ENCODE results near the gene ZNF445. TPM values are rescaled to one million over a fixed set of nuclear protein-coding genes. Genes with fewer than 3 reads are reported as not detected.

The ZNF445 gene
- total and polyA plus RNA-seq, 2 donors (not counting 3 experiments of a cell fraction or from before 2014, with no cell fraction given): 2.3 to 17.8 TPM

DNA sequence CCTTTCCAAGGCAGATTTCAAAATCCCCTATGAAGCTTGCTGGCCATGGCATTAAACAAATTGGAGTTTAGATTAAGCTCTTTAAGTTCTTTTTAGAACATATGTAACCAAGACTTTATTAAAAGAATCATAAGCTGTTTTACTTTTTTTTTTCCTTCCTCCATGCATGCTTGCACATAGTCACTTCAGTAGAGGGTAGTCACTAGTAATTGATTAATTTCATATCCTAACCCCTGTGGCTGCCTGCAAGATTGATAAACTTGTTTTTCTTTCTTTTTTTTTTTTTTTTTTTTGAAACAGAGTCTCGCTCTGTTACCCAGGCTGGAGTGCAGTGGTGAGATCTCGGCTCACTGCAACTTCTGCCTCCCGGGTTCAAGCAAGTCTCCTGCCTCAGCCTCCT, 44.3 kb upstream of the ZNF445 start:
- no peak for FAIRE-seq
- Histone ChIP-seq H3K4me2 (ENCODE audit: insufficient read depth, low read length) (no peak overlapping the region), H3K4me1 (ENCODE audit: control insufficient read depth, extremely low read depth, insufficient read depth, low read length) (no peaks in the 10 kb centered on the region), H3K9me3 (replicated peaks; ENCODE audit: control insufficient read depth, insufficient read depth, low read length) (no peaks in the 10 kb centered on the region), H3K27me3 (ENCODE audit: control insufficient read depth in 2 of 2, insufficient read depth in 2 of 2, low read length in 2 of 2) (peaks cover 2% of the 10 kb centered on the region in 2 experiments), H3K27ac (ENCODE audit: insufficient read depth, low read depth, low read length) (no peak overlapping the region), H3K9me1 (replicated peaks; ENCODE audit: control insufficient read depth, extremely low read depth, insufficient read depth, low read length) (no peaks in the 10 kb centered on the region), H3K4me3 (replicated peaks in 1 of 3; ENCODE audit: insufficient read depth in 1 of 3, low read depth in 1 of 3, low read length in 3 of 3) (no peak overlapping the region), H4K20me1 (replicated peaks; ENCODE audit: control insufficient read depth, extremely low read depth, insufficient read depth, low read length) (no peaks in the 10 kb centered on the region), H3K79me2 (ENCODE audit: control insufficient read depth, insufficient read depth, low read length) (no peaks in the 10 kb centered on the region), H3K36me3 (ENCODE audit: control insufficient read depth in 2 of 2, extremely low read depth in 1 of 2, insufficient read depth in 2 of 2, low read length in 2 of 2) (no peaks in the 10 kb centered on the region), H3K9ac (replicated peaks; ENCODE audit: extremely low read depth, insufficient read depth, low read length) (no peak overlapping the region), H2AFZ (ENCODE audit: low read depth, low read length) (no peak overlapping the region)
- BruUV-seq (replicated peaks): no TSS peak
- ChIA-PET CTCF (interaction anchor here (2.0 kb wide), 1 partner anchor 11 kb away, joined by 6 read pairs; no protein-coding TSS in a partner anchor), POLR2A (interaction anchor here (0.7 kb wide), 1 partner anchor 166 kb away, joined by 3 read pairs; no protein-coding TSS in a partner anchor)
- no peak for DNase-seq (ENCODE audit: low read depth, low spot score)
- TF ChIP-seq EZH2 (IDR thresholded peaks at IDR 0.05; ENCODE audit: borderline replicate concordance, low read depth, low read length, severe bottlenecking): no peak
- no peak for TF ChIP-seq MAX (IDR thresholded peaks at IDR 0.05; ENCODE audit: insufficient read depth, insufficient read length)
- no peak for TF ChIP-seq JUN (IDR thresholded peaks at IDR 0.05; ENCODE audit: borderline replicate concordance, insufficient read depth, insufficient read length, low read depth)
- TF ChIP-seq POLR2AphosphoS5 (IDR thresholded peaks at IDR 0.05; ENCODE audit: insufficient read depth, low read depth, low read length): no peak
- no peak for TF ChIP-seq GATA2 (IDR thresholded peaks at IDR 0.05; ENCODE audit: insufficient read depth, insufficient read length, low read depth, low read length)
- TF ChIP-seq MYC (IDR thresholded peaks at IDR 0.05; ENCODE audit: low read depth, low read length): no peak
- TF ChIP-seq, protein P1, sequence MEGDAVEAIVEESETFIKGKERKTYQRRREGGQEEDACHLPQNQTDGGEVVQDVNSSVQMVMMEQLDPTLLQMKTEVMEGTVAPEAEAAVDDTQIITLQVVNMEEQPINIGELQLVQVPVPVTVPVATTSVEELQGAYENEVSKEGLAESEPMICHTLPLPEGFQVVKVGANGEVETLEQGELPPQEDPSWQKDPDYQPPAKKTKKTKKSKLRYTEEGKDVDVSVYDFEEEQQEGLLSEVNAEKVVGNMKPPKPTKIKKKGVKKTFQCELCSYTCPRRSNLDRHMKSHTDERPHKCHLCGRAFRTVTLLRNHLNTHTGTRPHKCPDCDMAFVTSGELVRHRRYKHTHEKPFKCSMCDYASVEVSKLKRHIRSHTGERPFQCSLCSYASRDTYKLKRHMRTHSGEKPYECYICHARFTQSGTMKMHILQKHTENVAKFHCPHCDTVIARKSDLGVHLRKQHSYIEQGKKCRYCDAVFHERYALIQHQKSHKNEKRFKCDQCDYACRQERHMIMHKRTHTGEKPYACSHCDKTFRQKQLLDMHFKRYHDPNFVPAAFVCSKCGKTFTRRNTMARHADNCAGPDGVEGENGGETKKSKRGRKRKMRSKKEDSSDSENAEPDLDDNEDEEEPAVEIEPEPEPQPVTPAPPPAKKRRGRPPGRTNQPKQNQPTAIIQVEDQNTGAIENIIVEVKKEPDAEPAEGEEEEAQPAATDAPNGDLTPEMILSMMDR (IDR thresholded peaks at IDR 0.05; ENCODE audit: extremely low read depth in 1 of 2, insufficient read depth in 1 of 2, low read depth in 1 of 2, low read length in 2 of 2): no peak
- no peak for TF ChIP-seq FOS (IDR thresholded peaks at IDR 0.05; ENCODE audit: borderline replicate concordance, insufficient read depth, low read length)
- TF ChIP-seq POLR2A (IDR thresholded peaks at IDR 0.05; ENCODE audit: low read depth, low read length): no peak
- intact Hi-C loops (cut with micrococcal nuclease) (no loop called here), dilution Hi-C loops (cut with MboI; ENCODE audit: extremely low pct_ligation_motif_present, low sequenced_read_pairs) (no loop called here)

Data from endothelial cell of umbilical vein (primary cell).